OCI-LY3 (cell line): ENCODE data around the gene MPRIP.

Experiments used
- CTCF ChIP-seq: fragments of 200-600, 300-600 bp; sonication (generic); IDR thresholded peaks from 2 replicates; pipeline ENCODE4 v1.5.1; 2014; ENCODE audit warnings: antibody characterized with exemption, low read length, low read depth
- EZH2phosphoT487 ChIP-seq: fragments of 200-600 bp; shearing (Covaris generic); IDR thresholded peaks from 2 replicates; pipeline ENCODE4 v1.6.1; 2018; ENCODE audit warnings: antibody characterized with exemption, mixed run types, low read depth

GRCh38 chr17:16995930-16996329 is 46.3 kb upstream of the MPRIP start:
- TF ChIP-seq EZH2phosphoT487: no peak
- TF ChIP-seq CTCF: no peak
